Esophagus muscularis mucosa (tissue), 3 donors: ENCODE results near the gene HEATR9.

ENCODE experiments used
- POLR2A ChIP-seq: fragments of 450-650 bp; IDR thresholded peaks from one replicate; pipeline ENCODE4 v1.6.1; 2017; ENCODE audit warnings: antibody characterized with exemption, moderate library complexity, mild to moderate bottlenecking, low read depth
- POLR2AphosphoS5 ChIP-seq, 2 donors: sonication (generic); formaldehyde crosslinking; IDR thresholded peaks; one replicate each; pipeline ENCODE4 v1.6.1; 2017; ENCODE audit warnings: antibody characterized with exemption in 2 of 2
- TF ChIP-seq, protein P1 (sequence below), 3 experiments: fragments of 200-600 bp in 2 of 3; fragments of 450-650 bp in 1 of 3; sonication (generic) in 2 of 3; IDR thresholded peaks; one replicate each; pipeline ENCODE4 v1.5.1; 2017 to 2019; ENCODE audit warnings: antibody characterized with exemption in 3 of 3, mild to moderate bottlenecking in 2 of 3, moderate library complexity in 1 of 3

GRCh38 chr17:35847006-35847405 lies 21.7 kb downstream of the HEATR9 start:
- TF ChIP-seq POLR2A (no peak), POLR2AphosphoS5 (IDR thresholded peaks at IDR 0.05) (no peak)
- TF ChIP-seq, protein P1, sequence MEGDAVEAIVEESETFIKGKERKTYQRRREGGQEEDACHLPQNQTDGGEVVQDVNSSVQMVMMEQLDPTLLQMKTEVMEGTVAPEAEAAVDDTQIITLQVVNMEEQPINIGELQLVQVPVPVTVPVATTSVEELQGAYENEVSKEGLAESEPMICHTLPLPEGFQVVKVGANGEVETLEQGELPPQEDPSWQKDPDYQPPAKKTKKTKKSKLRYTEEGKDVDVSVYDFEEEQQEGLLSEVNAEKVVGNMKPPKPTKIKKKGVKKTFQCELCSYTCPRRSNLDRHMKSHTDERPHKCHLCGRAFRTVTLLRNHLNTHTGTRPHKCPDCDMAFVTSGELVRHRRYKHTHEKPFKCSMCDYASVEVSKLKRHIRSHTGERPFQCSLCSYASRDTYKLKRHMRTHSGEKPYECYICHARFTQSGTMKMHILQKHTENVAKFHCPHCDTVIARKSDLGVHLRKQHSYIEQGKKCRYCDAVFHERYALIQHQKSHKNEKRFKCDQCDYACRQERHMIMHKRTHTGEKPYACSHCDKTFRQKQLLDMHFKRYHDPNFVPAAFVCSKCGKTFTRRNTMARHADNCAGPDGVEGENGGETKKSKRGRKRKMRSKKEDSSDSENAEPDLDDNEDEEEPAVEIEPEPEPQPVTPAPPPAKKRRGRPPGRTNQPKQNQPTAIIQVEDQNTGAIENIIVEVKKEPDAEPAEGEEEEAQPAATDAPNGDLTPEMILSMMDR (IDR thresholded peaks at IDR 0.05): no peak
